ENCODE measurements around the gene PROZ.
A peak's percentile ranks its signal among the peaks of the same experiment; 100 is the strongest.

The PROZ gene

GRCh38 chr13:113182046-113182445, 23.6 kb downstream of the PROZ start:
- no peak for DNase-seq

- DNase-seq, result no peak
Measured at GRCh38 chr13:113183450-113184129, 25.1 kb downstream of the PROZ start.

- no peak for DNase-seq
Measured at GRCh38 chr13:113184568-113185440, 26.4 kb downstream of the PROZ start.

GRCh38 chr13:113186061-113186900, 27.8 kb downstream of the PROZ start:
- no peak for DNase-seq

- DNase-seq, result no peak
Measured at GRCh38 chr13:113187263-113187669, 28.8 kb downstream of the PROZ start.

- DNase-seq, result no peak
Measured at GRCh38 chr13:113187883-113188665, 29.6 kb downstream of the PROZ start.

GRCh38 chr13:113190181-113190580, 31.7 kb downstream of the PROZ start:
- no peak for DNase-seq

- DNase-seq, result no peak
Measured at GRCh38 chr13:113192279-113192678, 33.8 kb downstream of the PROZ start.

- no peak for DNase-seq
Measured at GRCh38 chr13:113192902-113193301, 34.5 kb downstream of the PROZ start.

GRCh38 chr13:113195360-113195759, 36.9 kb downstream of the PROZ start:
- DNase-seq, result no peak

- no peak for DNase-seq
Measured at GRCh38 chr13:113196970-113197737, 38.7 kb downstream of the PROZ start.

- DNase-seq, result no peak
Measured at GRCh38 chr13:113201815-113202214, 43.4 kb downstream of the PROZ start.

- no peak for DNase-seq
Measured at GRCh38 chr13:113202912-113203311, 44.5 kb downstream of the PROZ start.

- DNase-seq, result no peak
Measured at GRCh38 chr13:113203507-113204377, 45.3 kb downstream of the PROZ start.

GRCh38 chr13:113204378-113204734, 45.9 kb downstream of the PROZ start:
- no peak for DNase-seq

GRCh38 chr13:113205428-113205931, 47.0 kb downstream of the PROZ start:
- DNase-seq, result no peak

GRCh38 chr13:113207460-113207859, 49.0 kb downstream of the PROZ start:
- no peak for DNase-seq

GRCh38 chr13:113207890-113208420, 49.5 kb downstream of the PROZ start:
- DNase-seq, result no peak

GRCh38 chr13:113208421-113209335, 50.2 kb downstream of the PROZ start, which contains the start of gene PCID2:
PCID2 (minus strand) TSS chr13:113208669; CDS start chr13:113208634, 35 bp downstream.
- peak; percentile 63 for DNase-seq
